Activated T-helper 17 cell treated with anti-CD3 and anti-CD28 coated beads, Interleukin-2, amount 50 U/mL, for 72 hours (primary cell): ENCODE measurements around the gene ANXA2. TPM values are rescaled to one million over a fixed set of nuclear protein-coding genes. Genes with fewer than 3 reads are reported as not detected.
"Not testable (repeated sequence)": the region's sequence is repeated elsewhere in the genome, so short reads cannot be mapped to it uniquely, and the experiment has no call there.

Experiments used
- ATAC-seq: fragments of 150-1000 bp; cut with Tn5 transposase; replicated peaks from 2 replicates; pipeline ENCODE4 v1.10.0; 2021; ENCODE audit warnings: mild to moderate bottlenecking, moderate library complexity
- H3K27ac Mint-ChIP-seq: one replicate; pipeline ENCODE4 v1.8.0; 2022; ENCODE audit warnings: mixed read lengths
- H3K27me3 Mint-ChIP-seq: one replicate; pipeline ENCODE4 v1.8.0; 2022; ENCODE audit warnings: mixed read lengths
- H3K36me3 Mint-ChIP-seq: one replicate; pipeline ENCODE4 v1.8.0; 2022; ENCODE audit warnings: low read depth, mild to moderate bottlenecking, mixed read lengths
- H3K4me1 Mint-ChIP-seq: one replicate; pipeline ENCODE4 v1.8.0; 2022; ENCODE audit warnings: mixed read lengths
- H3K4me3 Mint-ChIP-seq: one replicate; pipeline ENCODE4 v1.8.0; 2022; ENCODE audit warnings: mild to moderate bottlenecking, mixed read lengths
- H3K9me3 Mint-ChIP-seq: one replicate; pipeline ENCODE4 v1.8.0; 2022; ENCODE audit warnings: mixed read lengths
- total RNA-seq, 2 donors: library from RNA; stranded (reverse); gene quantifications; one replicate each; pipeline ENCODE4 v1.2.3, GENCODE V29; 2022

Gene ANXA2
- total RNA-seq, 2 donors from 2014 or later = 120 to 420 TPM

GRCh38 chr15:60343221-60343970 is 54.4 kb downstream of the ANXA2 start:
- Mint-ChIP-seq H3K36me3 (peaks cover 30% of the 10 kb centered on the region), H3K4me1 (no peaks in the 10 kb centered on the region), H3K27me3 (no peaks in the 10 kb centered on the region), H3K9me3 (no peaks in the 10 kb centered on the region), H3K4me3 (no peak overlapping the region), H3K27ac (no peak overlapping the region)
- no peak for ATAC-seq

GRCh38 chr15:60340207-60340921 is 57.4 kb downstream of the ANXA2 start:
- Mint-ChIP-seq H3K27me3 (no peaks in the 10 kb centered on the region), H3K4me1 (no peaks in the 10 kb centered on the region), H3K36me3 (no peaks in the 10 kb centered on the region), H3K27ac (no peak overlapping the region), H3K4me3 (no peak overlapping the region), H3K9me3 (no peaks in the 10 kb centered on the region)
- ATAC-seq = no peak

- Mint-ChIP-seq H3K36me3 (no peaks in the 10 kb centered on the region), H3K27ac (no peak overlapping the region), H3K4me1 (no peaks in the 10 kb centered on the region), H3K4me3 (no peak overlapping the region), H3K9me3 (no peaks in the 10 kb centered on the region), H3K27me3 (no peaks in the 10 kb centered on the region)
- no peak for ATAC-seq
These were observed 58.5 kb downstream of the ANXA2 start for GRCh38 chr15:60339236-60339635.

GRCh38 chr15:60338810-60339209 is 59.0 kb downstream of the ANXA2 start:
- Mint-ChIP-seq H3K27ac (no peak overlapping the region), H3K36me3 (no peaks in the 10 kb centered on the region)

GRCh38 chr15:60337076-60337475 is 60.7 kb downstream of the ANXA2 start:
- Mint-ChIP-seq H3K27me3 (peaks cover 4% of the 10 kb centered on the region), H3K4me1 (no peaks in the 10 kb centered on the region), H3K4me3 (no peak overlapping the region), H3K36me3 (no peaks in the 10 kb centered on the region), H3K27ac (no peak overlapping the region), H3K9me3 (no peaks in the 10 kb centered on the region)
- ATAC-seq = no peak

More at GRCh38 chr15:60338810-60339209, 59.0 kb downstream of the ANXA2 start:
- Mint-ChIP-seq H3K4me1 (no peaks in the 10 kb centered on the region), H3K27me3 (no peaks in the 10 kb centered on the region), H3K4me3 (no peak overlapping the region), H3K9me3 (no peaks in the 10 kb centered on the region)
- ATAC-seq = no peak

- not testable (repeated sequence) for H3K27ac Mint-ChIP-seq, H3K4me1 Mint-ChIP-seq, H3K4me3 Mint-ChIP-seq, H3K27me3 Mint-ChIP-seq, ATAC-seq, H3K36me3 Mint-ChIP-seq, H3K9me3 Mint-ChIP-seq
These were observed 62.5 kb downstream of the ANXA2 start for GRCh38 chr15:60335296-60335695.

- Mint-ChIP-seq H3K9me3 (no peaks in the 10 kb centered on the region), H3K36me3 (no peaks in the 10 kb centered on the region), H3K4me1 (no peaks in the 10 kb centered on the region), H3K27ac (no peak overlapping the region), H3K4me3 (no peak overlapping the region), H3K27me3 (peaks cover 22% of the 10 kb centered on the region)
- ATAC-seq = no peak
These were observed 68.8 kb downstream of the ANXA2 start for GRCh38 chr15:60328852-60329443.

GRCh38 chr15:60326824-60327654 is 70.7 kb downstream of the ANXA2 start:
- peaks cover 21% of the 10 kb centered on the region for H3K27me3 Mint-ChIP-seq
- H3K4me1 Mint-ChIP-seq = no peaks in the 10 kb centered on the region
- H3K36me3 Mint-ChIP-seq = no peaks in the 10 kb centered on the region
- ATAC-seq = peak; percentile 24
- no peak overlapping the region for H3K4me3 Mint-ChIP-seq
- no peaks in the 10 kb centered on the region for H3K9me3 Mint-ChIP-seq
- no peak overlapping the region for H3K27ac Mint-ChIP-seq

GRCh38 chr15:60326343-60326742 is 71.4 kb downstream of the ANXA2 start:
- Mint-ChIP-seq H3K4me1 (no peaks in the 10 kb centered on the region), H3K4me3 (no peak overlapping the region), H3K27me3 (peaks cover 21% of the 10 kb centered on the region), H3K36me3 (no peaks in the 10 kb centered on the region), H3K9me3 (no peaks in the 10 kb centered on the region), H3K27ac (no peak overlapping the region)
- ATAC-seq = no peak

- Mint-ChIP-seq H3K36me3 (no peaks in the 10 kb centered on the region), H3K27me3 (peaks cover 21% of the 10 kb centered on the region), H3K27ac (no peak overlapping the region), H3K4me1 (no peaks in the 10 kb centered on the region), H3K9me3 (no peaks in the 10 kb centered on the region), H3K4me3 (no peak overlapping the region)
- no peak for ATAC-seq
These were observed 71.9 kb downstream of the ANXA2 start for GRCh38 chr15:60325905-60326304.

- no peak overlapping the region for H3K4me3 Mint-ChIP-seq
- H3K36me3 Mint-ChIP-seq = no peaks in the 10 kb centered on the region
- no peak for ATAC-seq
- H3K27ac Mint-ChIP-seq = no peak overlapping the region
- H3K27me3 Mint-ChIP-seq = peaks cover 21% of the 10 kb centered on the region
- no peaks in the 10 kb centered on the region for H3K9me3 Mint-ChIP-seq
- H3K4me1 Mint-ChIP-seq = no peaks in the 10 kb centered on the region
These were observed 72.9 kb downstream of the ANXA2 start for GRCh38 chr15:60324706-60325438.

GRCh38 chr15:60323322-60323721 is 74.5 kb downstream of the ANXA2 start:
- ATAC-seq = no peak
- Mint-ChIP-seq H3K9me3 (no peaks in the 10 kb centered on the region), H3K4me1 (no peaks in the 10 kb centered on the region), H3K36me3 (no peaks in the 10 kb centered on the region), H3K27me3 (peaks cover 17% of the 10 kb centered on the region), H3K27ac (no peak overlapping the region), H3K4me3 (no peak overlapping the region)

GRCh38 chr15:60320365-60320764 is 77.4 kb downstream of the ANXA2 start:
- Mint-ChIP-seq H3K36me3 (no peaks in the 10 kb centered on the region), H3K4me3 (no peak overlapping the region), H3K27ac (peak overlapping the region; percentile 36), H3K4me1 (no peaks in the 10 kb centered on the region), H3K9me3 (peaks cover 5% of the 10 kb centered on the region), H3K27me3 (peaks cover 7% of the 10 kb centered on the region)
- ATAC-seq = peak; percentile 73
